KMS-11 (cell line): ENCODE data around the gene NUP188.

Source experiments
- H2AFZ ChIP-seq: fragments of 200-600 bp; sonication (generic); 2 replicates; pipeline ENCODE4 v1.6.1; 2016; ENCODE audit warnings: antibody characterized with exemption, mixed run types, low read depth
- H3K27ac ChIP-seq: fragments of 200-600 bp; sonication (generic); 2 replicates; pipeline ENCODE4 v1.6.1; 2016; ENCODE audit warnings: mild to moderate bottlenecking, mixed run types
- H3K27me3 ChIP-seq: fragments of 200-600 bp; sonication (generic); 2 replicates; pipeline ENCODE4 v1.6.1; 2017; ENCODE audit warnings: mild to moderate bottlenecking, low read depth, mixed run types, moderate library complexity; ENCODE audit not compliant: insufficient read depth
- H3K36me3 ChIP-seq: fragments of 200-600 bp; sonication (generic); 2 replicates; pipeline ENCODE4 v1.6.1; 2017; ENCODE audit warnings: mild to moderate bottlenecking, mixed run types; ENCODE audit not compliant: insufficient read depth
- H3K4me1 ChIP-seq: fragments of 200-600 bp; sonication (generic); 2 replicates; pipeline ENCODE4 v1.6.1; 2016; ENCODE audit warnings: mild to moderate bottlenecking, low read depth, mixed run types; ENCODE audit not compliant: poor library complexity, severe bottlenecking
- H3K4me2 ChIP-seq: fragments of 200-600 bp; sonication (generic); 2 replicates; pipeline ENCODE4 v1.7.0; 2016; ENCODE audit warnings: mild to moderate bottlenecking, mixed run types
- H3K4me3 ChIP-seq: fragments of 200-600 bp; sonication (generic); IDR thresholded peaks from 2 replicates; pipeline ENCODE4 v1.6.1; 2017; ENCODE audit warnings: low read depth, low read length, mixed read lengths; ENCODE audit not compliant: insufficient read depth
- H3K79me2 ChIP-seq: fragments of 200-600 bp; sonication (generic); 2 replicates; pipeline ENCODE4 v1.6.1; 2016; ENCODE audit warnings: low read depth, mixed run types; ENCODE audit not compliant: insufficient read depth
- H3K9ac ChIP-seq: fragments of 200-600 bp; sonication (generic); 2 replicates; pipeline ENCODE4 v1.6.1; 2016; ENCODE audit warnings: mild to moderate bottlenecking, mixed run types
- H4K20me1 ChIP-seq: fragments of 200-600 bp; sonication (generic); 2 replicates; pipeline ENCODE4 v1.6.1; 2016; ENCODE audit warnings: mild to moderate bottlenecking, mixed run types; ENCODE audit not compliant: insufficient read depth
- TF ChIP-seq, protein P1 (sequence below): fragments of 200-600 bp; sonication (generic); conservative IDR thresholded peaks from 2 replicates; pipeline ENCODE4 v1.6.1; 2017; ENCODE audit warnings: low read depth, mild to moderate bottlenecking, antibody characterized with exemption, low read length, moderate library complexity, mixed read lengths

NUP188 gene

DNA sequence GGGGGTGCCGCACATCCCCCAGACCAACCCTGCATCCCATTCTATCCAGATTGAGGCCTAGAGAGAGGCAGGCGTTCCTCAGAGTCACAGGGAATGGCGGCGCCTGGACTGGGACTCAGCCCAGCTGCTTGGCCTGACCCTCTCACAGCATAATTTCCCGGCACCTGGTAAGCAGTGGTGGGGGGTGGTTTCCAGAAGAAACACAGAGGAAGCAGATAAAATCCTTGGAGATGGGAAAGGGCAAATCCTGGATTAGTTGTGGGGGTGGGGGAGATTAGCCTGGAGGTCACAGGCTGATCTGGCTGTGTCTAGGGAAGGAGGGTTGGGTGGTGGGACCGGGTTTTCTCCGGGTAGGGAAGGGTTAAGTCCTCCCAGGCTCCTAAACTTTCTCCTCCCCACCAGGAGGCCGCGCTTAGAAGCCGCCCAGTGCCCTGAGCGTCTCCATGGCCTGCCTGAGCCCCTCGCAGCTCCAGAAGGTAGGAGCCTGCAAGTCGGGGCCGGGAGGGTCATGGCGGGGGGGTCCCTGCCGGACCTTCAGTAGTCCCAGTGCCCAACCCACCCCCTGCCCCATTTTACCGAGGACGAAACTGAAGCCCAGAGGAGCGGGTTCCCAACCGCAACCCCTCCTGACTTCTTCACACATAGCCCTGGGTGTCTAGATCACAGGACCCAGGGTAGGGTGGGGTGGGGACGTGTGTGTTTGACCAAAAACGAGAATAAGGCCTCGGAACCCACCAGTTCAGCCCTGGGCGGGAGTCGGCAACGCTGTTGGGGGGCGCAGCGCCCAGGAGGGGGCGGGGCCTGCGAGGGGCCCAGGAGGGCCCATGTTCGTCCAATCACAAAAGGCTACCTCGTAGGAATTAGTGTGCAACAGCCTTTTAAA is 25.4 kb upstream of the NUP188 start:
- Histone ChIP-seq H3K4me3 (no peak overlapping the region), H4K20me1 (no peaks in the 10 kb centered on the region), H3K36me3 (no peaks in the 10 kb centered on the region), H3K79me2 (no peaks in the 10 kb centered on the region), H2AFZ (no peak overlapping the region), H3K27me3 (no peaks in the 10 kb centered on the region), H3K4me1 (no peaks in the 10 kb centered on the region), H3K27ac (no peak overlapping the region), H3K4me2 (no peak overlapping the region), H3K9ac (no peak overlapping the region)
- TF ChIP-seq, protein P1, sequence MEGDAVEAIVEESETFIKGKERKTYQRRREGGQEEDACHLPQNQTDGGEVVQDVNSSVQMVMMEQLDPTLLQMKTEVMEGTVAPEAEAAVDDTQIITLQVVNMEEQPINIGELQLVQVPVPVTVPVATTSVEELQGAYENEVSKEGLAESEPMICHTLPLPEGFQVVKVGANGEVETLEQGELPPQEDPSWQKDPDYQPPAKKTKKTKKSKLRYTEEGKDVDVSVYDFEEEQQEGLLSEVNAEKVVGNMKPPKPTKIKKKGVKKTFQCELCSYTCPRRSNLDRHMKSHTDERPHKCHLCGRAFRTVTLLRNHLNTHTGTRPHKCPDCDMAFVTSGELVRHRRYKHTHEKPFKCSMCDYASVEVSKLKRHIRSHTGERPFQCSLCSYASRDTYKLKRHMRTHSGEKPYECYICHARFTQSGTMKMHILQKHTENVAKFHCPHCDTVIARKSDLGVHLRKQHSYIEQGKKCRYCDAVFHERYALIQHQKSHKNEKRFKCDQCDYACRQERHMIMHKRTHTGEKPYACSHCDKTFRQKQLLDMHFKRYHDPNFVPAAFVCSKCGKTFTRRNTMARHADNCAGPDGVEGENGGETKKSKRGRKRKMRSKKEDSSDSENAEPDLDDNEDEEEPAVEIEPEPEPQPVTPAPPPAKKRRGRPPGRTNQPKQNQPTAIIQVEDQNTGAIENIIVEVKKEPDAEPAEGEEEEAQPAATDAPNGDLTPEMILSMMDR = no peak

DNA sequence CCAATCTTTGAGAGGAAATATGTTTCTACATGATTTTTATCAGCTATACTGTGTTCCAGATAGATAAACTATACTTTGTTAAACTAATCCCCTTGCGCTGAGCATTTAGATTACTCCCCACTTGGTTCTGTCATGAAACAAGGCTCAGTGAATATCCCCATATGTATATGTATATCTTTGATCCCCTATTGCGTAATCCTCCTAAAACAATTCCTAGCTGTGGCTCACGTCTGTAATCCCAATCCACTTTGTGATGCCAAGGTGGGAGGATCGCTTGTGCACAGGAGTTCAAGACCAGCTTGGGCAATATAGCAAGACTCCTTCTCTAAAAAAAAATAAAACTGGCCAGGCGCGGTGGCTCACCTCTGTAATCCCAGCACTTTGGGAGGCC is 24.0 kb upstream of the NUP188 start:
- Histone ChIP-seq H3K4me1 (no peaks in the 10 kb centered on the region), H4K20me1 (no peaks in the 10 kb centered on the region), H3K27ac (no peak overlapping the region), H3K79me2 (no peaks in the 10 kb centered on the region), H3K9ac (no peak overlapping the region), H3K4me3 (no peak overlapping the region), H3K36me3 (no peaks in the 10 kb centered on the region), H3K27me3 (no peaks in the 10 kb centered on the region), H3K4me2 (no peak overlapping the region), H2AFZ (no peak overlapping the region)
- TF ChIP-seq, protein P1 = no peak

DNA sequence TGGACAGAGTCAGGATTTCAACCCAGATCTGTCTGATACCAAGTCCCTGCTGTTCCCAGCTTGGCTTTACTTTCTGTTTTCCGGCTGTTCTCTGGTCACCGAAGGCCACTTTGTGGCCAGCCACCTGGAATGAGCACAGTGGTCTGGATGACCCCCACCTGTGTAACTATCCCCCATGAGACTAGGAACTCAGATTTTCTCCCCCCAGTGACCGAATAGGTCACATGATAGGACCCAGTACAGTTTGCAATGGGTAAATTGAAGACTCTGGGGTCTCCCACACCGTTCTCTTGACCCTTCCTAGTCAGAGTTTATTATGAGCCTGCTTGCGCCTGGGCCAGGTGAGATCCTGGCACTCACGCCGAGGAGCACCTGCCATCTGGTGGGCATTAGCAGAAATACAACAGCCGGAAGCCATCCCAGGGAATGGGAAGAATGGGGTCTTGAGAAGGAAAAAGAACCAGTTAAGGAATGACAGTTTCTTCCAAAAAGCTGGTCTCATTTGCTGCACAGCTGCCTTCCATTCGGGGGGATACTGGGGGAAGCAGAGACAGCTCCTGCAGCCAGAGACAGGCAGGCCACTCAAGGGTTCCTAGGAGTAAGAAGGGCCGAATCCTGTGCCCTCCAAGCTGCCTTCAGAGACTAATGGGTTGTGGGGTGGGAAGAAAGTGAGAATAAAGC is 19.6 kb upstream of the NUP188 start:
- H2AFZ ChIP-seq = peak overlapping the region; percentile 11; the same call in 1 of the 2 replicates

DNA sequence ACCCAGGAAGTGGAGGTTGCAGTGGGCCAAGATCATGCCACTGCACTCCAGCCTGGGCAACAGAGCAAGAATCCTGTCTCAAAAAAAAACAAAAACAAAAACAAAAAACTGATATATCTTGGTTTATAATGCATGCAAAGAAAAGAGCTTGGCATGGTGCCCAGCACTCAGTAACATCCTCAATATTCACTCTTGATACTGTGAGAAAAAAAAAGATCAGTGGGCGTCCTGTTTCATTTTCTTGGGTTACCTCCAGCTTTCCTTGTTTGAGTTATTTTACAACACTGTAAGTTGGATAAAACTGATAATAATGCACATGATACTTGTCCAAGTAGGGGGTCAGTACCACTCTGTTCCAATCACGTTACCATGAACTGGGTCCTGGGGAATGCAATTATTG is 18.9 kb upstream of the NUP188 start:
- no peaks in the 10 kb centered on the region for H3K36me3 ChIP-seq
- H3K9ac ChIP-seq = no peak overlapping the region
- no peaks in the 10 kb centered on the region for H3K4me1 ChIP-seq
- no peak overlapping the region for H2AFZ ChIP-seq
- no peak overlapping the region for H3K4me2 ChIP-seq
- no peak overlapping the region for H3K4me3 ChIP-seq
- H3K27me3 ChIP-seq = no peaks in the 10 kb centered on the region
- no peaks in the 10 kb centered on the region for H4K20me1 ChIP-seq
- no peak overlapping the region for H3K27ac ChIP-seq
- no peaks in the 10 kb centered on the region for H3K79me2 ChIP-seq
- TF ChIP-seq, protein P1 = no peak

More for the DNA sequence above, 19.6 kb upstream of the NUP188 start:
- Histone ChIP-seq H3K4me3 (no peak overlapping the region), H3K27me3 (no peaks in the 10 kb centered on the region), H3K27ac (no peak overlapping the region), H3K4me2 (no peak overlapping the region), H3K9ac (no peak overlapping the region), H3K4me1 (no peaks in the 10 kb centered on the region), H3K79me2 (no peaks in the 10 kb centered on the region), H3K36me3 (no peaks in the 10 kb centered on the region), H4K20me1 (no peaks in the 10 kb centered on the region)
- TF ChIP-seq, protein P1 = peak; percentile 94
